ENCODE measurements around the gene HCN2. TPM values are rescaled to one million over a fixed set of nuclear protein-coding genes. Genes with fewer than 3 reads are reported as not detected.

The HCN2 gene
- total and polyA plus RNA-seq, 9 of the 15 experiments (the other 6 are each of a cell fraction or from before 2014, with no cell fraction given): 0.29 to 4.2 (median 0.82) TPM; not detected in 2

- ChIA-PET CTCF (ENCODE audit: low intra/inter-chr PET ratio) (interaction anchor here (0.6 kb wide), 2 partner anchors 49 to 518 kb away, joined by 3 to 8 read pairs; no protein-coding TSS in a partner anchor), POLR2A (interaction anchor here (0.6 to 2.5 kb wide), 8 partner anchors 10 to 471 kb away, joined by 4 to 20 read pairs (median 6); partner anchors contain the start of gene BSG)
- peak; percentile 48 to 81 (median 61) for DNase-seq (ENCODE audit: extremely low read depth in 1 of 4, low spot score in 3 of 4)
- WGBS (ENCODE audit: insufficient coverage, low coverage, missing lambda C conversion rate): 48% methylated on average over 27 of the region's 31 CpGs
- Histone ChIP-seq H4K20me1 (replicated peaks; ENCODE audit: control insufficient read depth, insufficient read depth, low read length) (no peaks in the 10 kb centered on the region), H3K4me3 (peak overlapping the region; percentile 2; the same call in 1 of the 2 replicates), H3K27ac (ENCODE audit: extremely low read depth, low read depth, low read length) (peak overlapping the region; percentile 83), H2AFZ (ENCODE audit: low read depth, low read length) (peak overlapping the region; percentile 83), H3K9ac (ENCODE audit: insufficient read depth in 1 of 2, low read depth in 2 of 2, low read length in 2 of 2) (peak overlapping the region; percentile 62 to 90), H3K79me2 (ENCODE audit: control insufficient read depth, insufficient read depth, low read length) (no peaks in the 10 kb centered on the region), H3K27me3 (ENCODE audit: control insufficient read depth in 2 of 2, insufficient read depth in 2 of 2, low read length in 2 of 2) (no peaks in the 10 kb centered on the region), H3K4me2 (ENCODE audit: insufficient read depth, low read length) (peak overlapping the region; percentile 68), H3K9me3 (replicated peaks; ENCODE audit: control insufficient read depth, insufficient read depth, low read depth, low read length) (no peaks in the 10 kb centered on the region; the same call in 1 of the 2 replicates), H3K9me1 (ENCODE audit: control insufficient read depth, insufficient read depth, low read length) (no peaks in the 10 kb centered on the region), H3K4me1 (replicated peaks in 1 of 2; ENCODE audit: control insufficient read depth in 2 of 2, insufficient read depth in 2 of 2, low read length in 2 of 2) (peaks cover 22 to 62% of the 10 kb centered on the region in 2 experiments; a peak in 4 of 5 replicates), H3K36me3 (ENCODE audit: control insufficient read depth, insufficient read depth, low read length) (no peaks in the 10 kb centered on the region)
- intact Hi-C loops (cut with micrococcal nuclease): loop anchor here (1.0 kb wide), 1 partner anchor 15 kb away; no protein-coding TSS in a partner anchor
- in situ Hi-C loops (cut with MboI): no loop called here
- FAIRE-seq: no peak
- BruUV-seq (replicated peaks): TSS peak; percentile 64
- ATAC-seq: peak; percentile 55
- no peak for TF ChIP-seq SMARCC2 (IDR thresholded peaks at IDR 0.05; ENCODE audit: low read depth)
- no peak for TF ChIP-seq MLLT1 (IDR thresholded peaks at IDR 0.05)
- TF ChIP-seq CTBP1 (IDR thresholded peaks at IDR 0.05; ENCODE audit: borderline replicate concordance): no peak
- TF ChIP-seq CEBPG (CRISPR knock-in tag; IDR thresholded peaks at IDR 0.05): no peak
- no peak for TF ChIP-seq CEBPG (tag; conservative IDR thresholded peaks at IDR 0.05 in 1 of 2, IDR thresholded peaks at IDR 0.05 in 1 of 2)
- TF ChIP-seq SREBF2 (CRISPR knock-in tag; IDR thresholded peaks at IDR 0.05): no peak
- no peak for TF ChIP-seq CXXC5 (CRISPR knock-in tag; IDR thresholded peaks at IDR 0.05)
- TF ChIP-seq, protein P1, sequence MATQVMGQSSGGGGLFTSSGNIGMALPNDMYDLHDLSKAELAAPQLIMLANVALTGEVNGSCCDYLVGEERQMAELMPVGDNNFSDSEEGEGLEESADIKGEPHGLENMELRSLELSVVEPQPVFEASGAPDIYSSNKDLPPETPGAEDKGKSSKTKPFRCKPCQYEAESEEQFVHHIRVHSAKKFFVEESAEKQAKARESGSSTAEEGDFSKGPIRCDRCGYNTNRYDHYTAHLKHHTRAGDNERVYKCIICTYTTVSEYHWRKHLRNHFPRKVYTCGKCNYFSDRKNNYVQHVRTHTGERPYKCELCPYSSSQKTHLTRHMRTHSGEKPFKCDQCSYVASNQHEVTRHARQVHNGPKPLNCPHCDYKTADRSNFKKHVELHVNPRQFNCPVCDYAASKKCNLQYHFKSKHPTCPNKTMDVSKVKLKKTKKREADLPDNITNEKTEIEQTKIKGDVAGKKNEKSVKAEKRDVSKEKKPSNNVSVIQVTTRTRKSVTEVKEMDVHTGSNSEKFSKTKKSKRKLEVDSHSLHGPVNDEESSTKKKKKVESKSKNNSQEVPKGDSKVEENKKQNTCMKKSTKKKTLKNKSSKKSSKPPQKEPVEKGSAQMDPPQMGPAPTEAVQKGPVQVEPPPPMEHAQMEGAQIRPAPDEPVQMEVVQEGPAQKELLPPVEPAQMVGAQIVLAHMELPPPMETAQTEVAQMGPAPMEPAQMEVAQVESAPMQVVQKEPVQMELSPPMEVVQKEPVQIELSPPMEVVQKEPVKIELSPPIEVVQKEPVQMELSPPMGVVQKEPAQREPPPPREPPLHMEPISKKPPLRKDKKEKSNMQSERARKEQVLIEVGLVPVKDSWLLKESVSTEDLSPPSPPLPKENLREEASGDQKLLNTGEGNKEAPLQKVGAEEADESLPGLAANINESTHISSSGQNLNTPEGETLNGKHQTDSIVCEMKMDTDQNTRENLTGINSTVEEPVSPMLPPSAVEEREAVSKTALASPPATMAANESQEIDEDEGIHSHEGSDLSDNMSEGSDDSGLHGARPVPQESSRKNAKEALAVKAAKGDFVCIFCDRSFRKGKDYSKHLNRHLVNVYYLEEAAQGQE (IDR thresholded peaks at IDR 0.05; ENCODE audit: borderline replicate concordance): peak; percentile 83
- TF ChIP-seq, protein P1 (CRISPR knock-in tag; IDR thresholded peaks at IDR 0.05; ENCODE audit: low read depth): no peak
- TF ChIP-seq, protein P2, sequence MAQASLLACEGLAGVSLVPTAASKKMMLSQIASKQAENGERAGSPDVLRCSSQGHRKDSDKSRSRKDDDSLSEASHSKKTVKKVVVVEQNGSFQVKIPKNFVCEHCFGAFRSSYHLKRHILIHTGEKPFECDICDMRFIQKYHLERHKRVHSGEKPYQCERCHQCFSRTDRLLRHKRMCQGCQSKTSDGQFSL (CRISPR knock-in tag; IDR thresholded peaks at IDR 0.05): no peak
- TF ChIP-seq, protein P2 (tag; IDR thresholded peaks at IDR 0.05): 0 out of 4 replicates have a peak, but pooled peaks of 1 of the 2 experiments have one; percentile 20
Measured at GRCh38 chr19:556611-557382, 32.9 kb upstream of the HCN2 start.
